IMR-90 (cell line): Measurements from ENCODE around the gene SEC14L6. TPM values are rescaled to one million over a fixed set of nuclear protein-coding genes. Genes with fewer than 3 reads are reported as not detected.

Experiments
- ATAC-seq: fragments of 200-7000 bp; cut with Tn5 transposase; 2 replicates; pipeline ENCODE4 v1.9.1; 2020; ENCODE audit warnings: low read depth, mild to moderate bottlenecking, moderate library complexity
- BruUV-seq: library from RNA; stranded (reverse); fragments of 400-500 nt; replicated peaks from 2 replicates; lab custom pipeline; 2021; lab: Mats Ljungman, UMichigan
- CTCF ChIA-PET: fragments of 300-600 bp; formaldehyde crosslinking; extraction: SDS; loops from one replicate; lab custom pipeline; 2021; ENCODE audit warnings: antibody characterized with exemption; lab: Yijun Ruan, JAX
- POLR2A ChIA-PET: fragments of 300-600 bp; sonication (Branson Sonifier 250); formaldehyde crosslinking; loops from one replicate; lab custom pipeline; 2022; ENCODE audit warnings: antibody characterized with exemption; ENCODE audit not compliant: unreplicated experiment; lab: Charles Lee
- DNase-seq: peaks from one replicate; pipeline ENCODE4 v3.0.0; 2013
- H2AFZ ChIP-seq: replicated peaks from 2 replicates; pipeline ENCODE3; 2013; ENCODE audit warnings: low read length, mild to moderate bottlenecking; ENCODE audit not compliant: poor library complexity
- H2AK5ac ChIP-seq: 2 replicates; pipeline ENCODE4 v1.6.1; 2013; ENCODE audit warnings: low read depth, low read length, inconsistent platforms
- H2AK9ac ChIP-seq: replicated peaks from 2 replicates; pipeline ENCODE3; 2013; ENCODE audit warnings: mild to moderate bottlenecking, low read depth, low read length, moderate library complexity; ENCODE audit not compliant: poor library complexity
- H2BK120ac ChIP-seq: 2 replicates; pipeline ENCODE4 v1.6.1; 2013; ENCODE audit warnings: low read depth, low read length, inconsistent platforms
- H2BK15ac ChIP-seq: 3 replicates; pipeline ENCODE4 v1.6.1; 2013; ENCODE audit warnings: low read depth, low read length, inconsistent platforms
- H2BK20ac ChIP-seq: 2 replicates; pipeline ENCODE4 v1.6.1; 2013; ENCODE audit warnings: low read depth, mild to moderate bottlenecking, inconsistent platforms, low read length, moderate library complexity
- H2BK5ac ChIP-seq: 2 replicates; pipeline ENCODE4 v1.6.1; 2013; ENCODE audit warnings: mild to moderate bottlenecking, low read depth, low read length, inconsistent platforms; ENCODE audit not compliant: poor library complexity, severe bottlenecking
- H3K14ac ChIP-seq: replicated peaks from 2 replicates; pipeline ENCODE4 v1.6.1; 2013; ENCODE audit warnings: low read depth, low read length, inconsistent platforms
- H3K18ac ChIP-seq: 2 replicates; pipeline ENCODE4 v1.6.1; 2013; ENCODE audit warnings: low read depth, low read length, control low read depth
- H3K23ac ChIP-seq: 2 replicates; pipeline ENCODE4 v1.6.1; 2013; ENCODE audit warnings: low read depth, low read length, inconsistent platforms
- H3K27ac ChIP-seq: 2 replicates; pipeline ENCODE4 v1.5.1; 2013; ENCODE audit warnings: mild to moderate bottlenecking, control low read depth, low read length; ENCODE audit not compliant: insufficient read depth
- H3K27me3 ChIP-seq: 2 replicates; pipeline ENCODE4 v1.6.1; 2013; ENCODE audit warnings: low read length; ENCODE audit not compliant: control insufficient read depth, insufficient read depth
- H3K36me3 ChIP-seq: 2 replicates; pipeline ENCODE4 v1.6.1; 2013; ENCODE audit warnings: low read length, mixed read lengths; ENCODE audit not compliant: control insufficient read depth, insufficient read depth
- H3K4ac ChIP-seq: 2 replicates; pipeline ENCODE4 v1.6.1; 2013; ENCODE audit warnings: low read depth, low read length, inconsistent platforms
- H3K4me1 ChIP-seq: 2 replicates; pipeline ENCODE4 v1.6.1; 2013; ENCODE audit warnings: low read length, mixed read lengths; ENCODE audit not compliant: control insufficient read depth, insufficient read depth
- H3K4me2 ChIP-seq: 2 replicates; pipeline ENCODE4 v1.6.1; 2013; ENCODE audit warnings: low read depth, mild to moderate bottlenecking, control low read depth, low read length, moderate library complexity
- H3K4me3 ChIP-seq: 2 replicates; pipeline ENCODE4 v1.5.1; 2013; ENCODE audit warnings: low read depth, mild to moderate bottlenecking, control low read depth, low read length, moderate library complexity; ENCODE audit not compliant: insufficient read depth
- H3K56ac ChIP-seq: 2 replicates; pipeline ENCODE4 v1.6.1; 2013; ENCODE audit warnings: low read length, inconsistent platforms; ENCODE audit not compliant: insufficient read depth; ENCODE audit errors: extremely low read depth
- H3K79me1 ChIP-seq, 2 experiments: 2 replicates each; pipeline ENCODE4 v1.6.1; 2013; ENCODE audit warnings: low read length in 2 of 2, inconsistent platforms in 1 of 2, low read depth in 1 of 2
- H3K9ac ChIP-seq: 2 replicates; pipeline ENCODE4 v1.6.1; 2013; ENCODE audit warnings: low read depth, low read length, control low read depth
- H3K9me1 ChIP-seq: 2 replicates; pipeline ENCODE4 v1.6.1; 2013; ENCODE audit warnings: low read length, inconsistent platforms; ENCODE audit not compliant: insufficient read depth
- H3K9me3 ChIP-seq: 2 replicates; pipeline ENCODE4 v1.6.1; 2013; ENCODE audit warnings: low read length; ENCODE audit not compliant: control insufficient read depth, insufficient read depth
- H4K20me1 ChIP-seq: 2 replicates; pipeline ENCODE4 v1.6.1; 2013; ENCODE audit warnings: low read length, inconsistent platforms; ENCODE audit not compliant: insufficient read depth
- H4K5ac ChIP-seq: 2 replicates; pipeline ENCODE4 v1.6.1; 2013; ENCODE audit warnings: mild to moderate bottlenecking, low read depth, low read length, control low read depth
- H4K8ac ChIP-seq, 2 experiments: 2 replicates each; pipeline ENCODE4 v1.6.1; 2013; ENCODE audit warnings: low read depth in 2 of 2, low read length in 2 of 2, control low read depth in 1 of 2, inconsistent platforms in 1 of 2
- H4K91ac ChIP-seq: 2 replicates; pipeline ENCODE4 v1.6.1; 2013; ENCODE audit warnings: low read depth, low read length, inconsistent platforms; ENCODE audit not compliant: insufficient read depth
- RAD21 ChIP-seq: IDR thresholded peaks from 2 replicates; pipeline ENCODE4 v1.6.1; 2012; ENCODE audit warnings: low read length, improper control_type of control experiment
- RCOR1 ChIP-seq: IDR thresholded peaks from 2 replicates; pipeline ENCODE4 v1.6.1; 2012; ENCODE audit warnings: mild to moderate bottlenecking, low read length, improper control_type of control experiment; ENCODE audit not compliant: insufficient replicate concordance
- WGBS, 2 experiments: methylation state at CpG; one replicate each; pipeline versions ENCODE4 v1.1.5 to v1.1.7; 2013; ENCODE audit warnings: missing lambda C conversion rate in 2 of 2; ENCODE audit not compliant: insufficient read length in 1 of 2; ENCODE audit errors: extremely low coverage in 2 of 2; 5-methylcytosine and 5-hydroxymethylcytosine counted together
- dilution Hi-C: fragments of 300-500 bp; cut with HindIII; formaldehyde crosslinking; loops from one replicate; pipeline ENCODE4 v1.14.3; 2018; ENCODE audit warnings: low sequenced_read_pairs; ENCODE audit not compliant: unreplicated experiment
- in situ Hi-C: fragments of 300-500 bp; cut with MboI; formaldehyde crosslinking; loops from 3 replicates; pipeline ENCODE4 v1.14.3; 2019; ENCODE audit warnings: low sequenced_read_pairs, inconsistent platforms, mixed read lengths
- intact Hi-C: fragments of 100-400 bp; cut with micrococcal nuclease; formaldehyde crosslinking; loops from 2 replicates; pipeline ENCODE4 v1.10.0; 2022
- polyA plus RNA-seq, 3 experiments: library from polyadenylated mRNA; depleted of rRNA; stranded (reverse); fragments of >200 nt; gene quantifications; 2 replicates each; pipeline ENCODE4 v1.2.3, GENCODE V29; 2012; ENCODE audit warnings: low replicate concordance in 1 of 3
- total RNA-seq: library from RNA; depleted of rRNA; stranded (reverse); fragments of >200 nt; gene quantifications from 2 replicates; pipeline ENCODE4 v1.2.3, GENCODE V29; 2012
- TF ChIP-seq, protein P1 (sequence below): conservative IDR thresholded peaks from 2 replicates; pipeline ENCODE4 v1.5.1; 2012; ENCODE audit warnings: mild to moderate bottlenecking, low read depth, low read length, improper control_type of control experiment

Gene SEC14L6
- total and polyA plus RNA-seq, 2 of the 4 experiments (the other 2 are of a cell fraction): 0.09 TPM; not detected in 1

GRCh38 chr22:30490399-30490798, 56.1 kb downstream of the SEC14L6 start:
- Histone ChIP-seq H3K18ac (no peak overlapping the region), H3K4ac (no peak overlapping the region), H4K5ac (no peak overlapping the region), H3K4me2 (no peak overlapping the region), H4K20me1 (no peaks in the 10 kb centered on the region), H3K27ac (no peak overlapping the region), H3K23ac (no peak overlapping the region), H2BK120ac (no peak overlapping the region), H2AK9ac (no peak overlapping the region), H3K79me1 (no peaks in the 10 kb centered on the region), H3K14ac (no peak overlapping the region), H2BK5ac (no peak overlapping the region), H3K9me3 (no peaks in the 10 kb centered on the region), H3K56ac (no peak overlapping the region), H4K91ac (no peak overlapping the region), H3K9me1 (no peaks in the 10 kb centered on the region), H2BK20ac (no peak overlapping the region), H2AFZ (no peak overlapping the region), H3K27me3 (peaks cover 39% of the 10 kb centered on the region), H3K36me3 (no peaks in the 10 kb centered on the region), H4K8ac (no peak overlapping the region), H3K4me1 (no peaks in the 10 kb centered on the region), H3K4me3 (no peak overlapping the region), H2AK5ac (no peak overlapping the region), H3K9ac (no peak overlapping the region), H2BK15ac (no peak overlapping the region)
- ATAC-seq: peak; percentile 42; the same call in 1 of the 2 replicates
- dilution Hi-C loops (no loop called here), intact Hi-C loops (no loop called here), in situ Hi-C loops (no loop called here)
- no TSS peak for BruUV-seq
- POLR2A ChIA-PET: no interaction called here
- 61% methylated on average over 7 of the region's 11 CpGs; no CpG with 5 or more reads in 1 of the 2 experiments for WGBS, 2 experiments
- DNase-seq: no peak
- CTCF ChIA-PET: interaction anchor here (0.7 to 1.4 kb wide), 2 partner anchors 45 to 46 kb away, joined by 3 read pairs; no protein-coding TSS in a partner anchor
- TF ChIP-seq RAD21 (no peak), RCOR1 (no peak)
- TF ChIP-seq, protein P1, sequence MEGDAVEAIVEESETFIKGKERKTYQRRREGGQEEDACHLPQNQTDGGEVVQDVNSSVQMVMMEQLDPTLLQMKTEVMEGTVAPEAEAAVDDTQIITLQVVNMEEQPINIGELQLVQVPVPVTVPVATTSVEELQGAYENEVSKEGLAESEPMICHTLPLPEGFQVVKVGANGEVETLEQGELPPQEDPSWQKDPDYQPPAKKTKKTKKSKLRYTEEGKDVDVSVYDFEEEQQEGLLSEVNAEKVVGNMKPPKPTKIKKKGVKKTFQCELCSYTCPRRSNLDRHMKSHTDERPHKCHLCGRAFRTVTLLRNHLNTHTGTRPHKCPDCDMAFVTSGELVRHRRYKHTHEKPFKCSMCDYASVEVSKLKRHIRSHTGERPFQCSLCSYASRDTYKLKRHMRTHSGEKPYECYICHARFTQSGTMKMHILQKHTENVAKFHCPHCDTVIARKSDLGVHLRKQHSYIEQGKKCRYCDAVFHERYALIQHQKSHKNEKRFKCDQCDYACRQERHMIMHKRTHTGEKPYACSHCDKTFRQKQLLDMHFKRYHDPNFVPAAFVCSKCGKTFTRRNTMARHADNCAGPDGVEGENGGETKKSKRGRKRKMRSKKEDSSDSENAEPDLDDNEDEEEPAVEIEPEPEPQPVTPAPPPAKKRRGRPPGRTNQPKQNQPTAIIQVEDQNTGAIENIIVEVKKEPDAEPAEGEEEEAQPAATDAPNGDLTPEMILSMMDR: peak; percentile 19; the same call in 1 of the 2 replicates
